Endothelial cell of umbilical vein (primary cell): Measurements from ENCODE around the gene CDC42EP4.

Source experiments
- CTCF ChIP-seq, 2 donors: IDR thresholded peaks; 1 replicate in 1 of 2; 2 replicates in 1 of 2; pipeline ENCODE4 v1.5.1; 2011; ENCODE audit warnings: low read length in 2 of 2, mild to moderate bottlenecking in 2 of 2, moderate library complexity in 2 of 2, control low read depth in 1 of 2, inconsistent platforms in 1 of 2, low read depth in 1 of 2; ENCODE audit not compliant: insufficient read depth in 1 of 2; ENCODE audit errors: extremely low read depth in 1 of 2
- EZH2 ChIP-seq: IDR thresholded peaks from 2 replicates; pipeline ENCODE4 v1.6.1; 2012; ENCODE audit warnings: borderline replicate concordance, low read depth, mild to moderate bottlenecking, moderate library complexity, low read length, inconsistent platforms; ENCODE audit not compliant: severe bottlenecking
- MAX ChIP-seq: IDR thresholded peaks from 2 replicates; pipeline ENCODE4 v1.6.1; 2011; ENCODE audit not compliant: insufficient read depth, insufficient read length
- MYC ChIP-seq: IDR thresholded peaks from one replicate; pipeline ENCODE4 v1.6.1; 2011; ENCODE audit warnings: mild to moderate bottlenecking, low read depth, low read length
- POLR2A ChIP-seq: IDR thresholded peaks from 2 replicates; pipeline ENCODE4 v1.6.1; 2012; ENCODE audit warnings: low read depth, mild to moderate bottlenecking, control low read depth, low read length
- POLR2AphosphoS5 ChIP-seq: IDR thresholded peaks from 2 replicates; pipeline ENCODE4 v1.6.1; 2012; ENCODE audit warnings: low read depth, mild to moderate bottlenecking, control low read depth, low read length, moderate library complexity; ENCODE audit not compliant: insufficient read depth

- no peak for TF ChIP-seq MAX
- TF ChIP-seq CTCF (IDR thresholded peaks at IDR 0.05; ENCODE audit: extremely low read depth in 1 of 2, insufficient read depth in 1 of 2, low read depth in 1 of 2, low read length in 2 of 2), result no peak
- no peak for TF ChIP-seq POLR2A
- no peak for TF ChIP-seq EZH2
- no peak for TF ChIP-seq MYC
- no peak for TF ChIP-seq POLR2AphosphoS5
These were observed 23.1 kb upstream of the CDC42EP4 start for GRCh38 chr17:73334771-73335513.
